ENCODE data around the gene PCBD1. TPM values are rescaled to one million over a fixed set of nuclear protein-coding genes. Genes with fewer than 3 reads are reported as not detected.

Gene PCBD1
- total RNA-seq, 1 experiment from 2014 or later, result 164 TPM

GRCh38 chr10:70932392-70933196, 44.2 kb upstream of the PCBD1 start:
- Histone ChIP-seq H3K4me3 (no peak overlapping the region), H3K36me3 (ENCODE audit: low read depth) (no peaks in the 10 kb centered on the region), H3K27ac (no peak overlapping the region), H3K4me2 (no peak overlapping the region), H3K4me1 (replicated peaks; ENCODE audit: insufficient read depth) (peaks cover 14% of the 10 kb centered on the region), H3K79me2 (ENCODE audit: low read depth) (no peaks in the 10 kb centered on the region), H3K9me2 (ENCODE audit: insufficient read depth) (no peaks in the 10 kb centered on the region), H4K20me1 (ENCODE audit: insufficient read depth) (no peaks in the 10 kb centered on the region), H3K9me3 (ENCODE audit: insufficient read depth, low read depth) (no peaks in the 10 kb centered on the region), H3K27me3 (ENCODE audit: insufficient read depth, low read depth) (peaks cover 22% of the 10 kb centered on the region), H3F3A (ENCODE audit: insufficient read depth, low read depth) (peaks cover 11% of the 10 kb centered on the region; the same call in 1 of the 2 replicates), H2AFZ (no peak overlapping the region)
- DNase-seq, result no peak
- ChIA-PET POLR2A (ENCODE audit: unreplicated experiment) (no interaction called here), CTCF (interaction anchor here (0.5 kb wide), 1 partner anchor 244 kb away, joined by 3 read pairs; no protein-coding TSS in a partner anchor)
- intact Hi-C loops (cut with micrococcal nuclease; ENCODE audit: unreplicated experiment), result no loop called here
- TF ChIP-seq EZH2 (IDR thresholded peaks at IDR 0.05; ENCODE audit: low read depth), result no peak
- no peak for TF ChIP-seq CTCF (conservative IDR thresholded peaks at IDR 0.05)
- no TSS peak for BruUV-seq (replicated peaks)

DNA sequence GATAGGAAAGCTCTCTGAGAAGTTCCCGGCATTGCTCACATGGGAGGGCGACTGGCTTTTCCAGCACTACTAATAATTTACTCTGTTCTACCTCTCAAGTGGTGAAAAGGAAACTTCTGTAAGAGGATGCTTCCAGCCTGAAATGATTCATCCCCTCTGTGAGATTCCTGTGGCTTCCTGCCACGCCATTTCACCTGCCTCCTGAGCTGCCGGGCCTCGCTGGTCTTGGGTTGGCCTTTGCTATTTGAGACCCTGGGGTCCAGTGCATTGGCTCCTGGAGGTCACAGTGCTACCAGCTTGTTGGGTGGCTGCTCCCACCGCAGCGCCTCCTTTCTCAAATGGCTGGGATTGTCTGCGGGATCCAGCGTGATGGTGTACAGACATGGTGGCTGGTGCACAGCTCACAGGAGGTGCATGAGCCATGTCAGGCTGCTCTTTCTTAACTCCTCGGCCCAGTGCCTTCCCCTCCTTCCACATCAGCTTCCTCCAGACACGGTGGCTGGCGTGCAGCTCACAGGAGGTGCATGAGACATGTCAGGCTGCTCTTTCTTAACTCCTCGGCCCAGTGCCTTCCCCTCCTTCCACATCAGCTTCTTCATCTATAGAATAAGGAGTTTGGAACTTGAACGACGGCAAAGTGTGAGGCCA, 42.9 kb upstream of the PCBD1 start:
- intact Hi-C loops (cut with micrococcal nuclease; ENCODE audit: unreplicated experiment), result loop anchor here (2.0 kb wide), 1 partner anchor 282 kb away; the partner anchor contains the start of gene UNC5B
- peak; percentile 70 to 73 for DNase-seq
- no TSS peak for BruUV-seq (replicated peaks)
- H3K27ac ChIP-seq, result no peak overlapping the region
- H3K4me3 ChIP-seq, result no peak overlapping the region
- CTCF ChIA-PET, result interaction anchor here (0.5 kb wide), 2 partner anchors 44 to 98 kb away, joined by 4 to 19 read pairs; no protein-coding TSS in a partner anchor
- no peaks in the 10 kb centered on the region for H3K9me2 ChIP-seq (ENCODE audit: insufficient read depth)
- TF ChIP-seq CTCF (conservative IDR thresholded peaks at IDR 0.05), result no peak
- no peak for TF ChIP-seq EZH2 (IDR thresholded peaks at IDR 0.05; ENCODE audit: low read depth)
- H4K20me1 ChIP-seq (ENCODE audit: insufficient read depth), result no peaks in the 10 kb centered on the region
- H2AFZ ChIP-seq, result no peak overlapping the region
- H3K4me2 ChIP-seq, result peak overlapping the region; percentile 34
- peaks cover 14% of the 10 kb centered on the region for H3K4me1 ChIP-seq (replicated peaks; ENCODE audit: insufficient read depth)
- peaks cover 11% of the 10 kb centered on the region; the same call in 1 of the 2 replicates for H3F3A ChIP-seq (ENCODE audit: insufficient read depth, low read depth)
- H3K9me3 ChIP-seq (ENCODE audit: insufficient read depth, low read depth), result no peaks in the 10 kb centered on the region
- no peaks in the 10 kb centered on the region for H3K79me2 ChIP-seq (ENCODE audit: low read depth)
- H3K36me3 ChIP-seq (ENCODE audit: low read depth), result no peaks in the 10 kb centered on the region
- H3K27me3 ChIP-seq (ENCODE audit: insufficient read depth, low read depth), result peaks cover 12% of the 10 kb centered on the region
- POLR2A ChIA-PET (ENCODE audit: unreplicated experiment), result interaction anchor here (0.7 kb wide), 2 partner anchors 17 to 248 kb away, joined by 4 read pairs; no protein-coding TSS in a partner anchor

- Histone ChIP-seq H3F3A (ENCODE audit: insufficient read depth, low read depth) (peaks cover 11% of the 10 kb centered on the region; the same call in 1 of the 2 replicates), H3K27me3 (ENCODE audit: insufficient read depth, low read depth) (peaks cover 6% of the 10 kb centered on the region; the same call in 1 of the 2 replicates)
- intact Hi-C loops (cut with micrococcal nuclease; ENCODE audit: unreplicated experiment), result loop anchor here (2.0 kb wide), 1 partner anchor 282 kb away; the partner anchor contains the start of gene UNC5B
These were observed 42.1 kb upstream of the PCBD1 start for GRCh38 chr10:70930263-70931000.

More at GRCh38 chr10:70930263-70931000, 42.1 kb upstream of the PCBD1 start:
- no peak overlapping the region for H3K27ac ChIP-seq
- DNase-seq, result no peak
- peak overlapping the region; percentile 34 for H3K4me2 ChIP-seq
- ChIA-PET POLR2A (ENCODE audit: unreplicated experiment) (no interaction called here), CTCF (interaction anchor here (0.5 kb wide), 1 partner anchor 99 kb away, joined by 4 read pairs; no protein-coding TSS in a partner anchor)
- no peaks in the 10 kb centered on the region for H4K20me1 ChIP-seq (ENCODE audit: insufficient read depth)
- no peak for TF ChIP-seq CTCF (conservative IDR thresholded peaks at IDR 0.05)
- TF ChIP-seq EZH2 (IDR thresholded peaks at IDR 0.05; ENCODE audit: low read depth), result no peak
- H3K4me1 ChIP-seq (replicated peaks; ENCODE audit: insufficient read depth), result peaks cover 14% of the 10 kb centered on the region
- no peaks in the 10 kb centered on the region for H3K36me3 ChIP-seq (ENCODE audit: low read depth)
- BruUV-seq (replicated peaks), result no TSS peak
- no peaks in the 10 kb centered on the region for H3K79me2 ChIP-seq (ENCODE audit: low read depth)
- H3K9me3 ChIP-seq (ENCODE audit: insufficient read depth, low read depth), result no peaks in the 10 kb centered on the region
- no peaks in the 10 kb centered on the region for H3K9me2 ChIP-seq (ENCODE audit: insufficient read depth)
- no peak overlapping the region for H3K4me3 ChIP-seq
- H2AFZ ChIP-seq, result no peak overlapping the region
